Anterior cingulate cortex (tissue), 58 donors: ENCODE results near the gene MVP.

Source experiments
- DNase-seq, 58 donors: peaks; one replicate each; lab custom pipeline; 2025; lab: John Stamatoyannopoulos, UW

The MVP gene

DNA sequence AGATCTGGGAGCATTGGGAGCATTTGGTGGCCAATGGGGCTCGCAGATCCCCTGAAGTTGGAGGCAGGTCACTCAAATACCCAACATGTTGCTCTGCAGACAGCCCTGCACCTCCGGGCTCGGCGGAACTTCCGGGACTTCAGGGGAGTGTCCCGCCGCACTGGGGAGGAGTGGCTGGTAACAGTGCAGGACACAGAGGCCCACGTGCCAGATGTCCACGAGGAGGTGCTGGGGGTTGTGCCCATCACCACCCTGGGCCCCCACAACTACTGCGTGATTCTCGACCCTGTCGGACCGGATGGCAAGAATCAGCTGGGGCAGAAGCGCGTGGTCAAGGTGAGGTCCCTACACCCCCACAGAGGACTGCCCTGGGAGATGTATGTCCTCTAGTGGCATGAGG, 16.4 kb downstream of the MVP start:
- DNase-seq, result no peak

DNA sequence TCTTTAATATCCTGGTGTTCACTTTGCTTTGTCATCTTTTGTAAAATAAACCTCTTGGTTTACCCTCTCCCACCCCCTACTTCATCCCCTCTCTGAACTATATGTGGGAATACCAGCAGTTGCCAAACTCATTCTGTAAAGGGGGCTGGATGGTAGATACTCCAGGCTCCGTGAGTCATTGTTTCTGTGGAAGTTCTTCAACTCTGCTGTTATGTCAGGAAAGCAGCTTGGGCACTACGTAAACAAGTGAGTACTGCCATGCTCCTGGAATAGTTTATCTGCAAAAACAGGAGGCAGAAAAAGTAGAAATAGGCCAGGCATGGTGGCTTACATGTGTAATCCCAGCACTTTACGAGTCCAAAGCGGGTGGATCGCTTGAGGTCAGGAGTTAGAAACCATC, 17.6 kb downstream of the MVP start:
- DNase-seq, result peak in 1 of 58 donors; percentile 10

DNA sequence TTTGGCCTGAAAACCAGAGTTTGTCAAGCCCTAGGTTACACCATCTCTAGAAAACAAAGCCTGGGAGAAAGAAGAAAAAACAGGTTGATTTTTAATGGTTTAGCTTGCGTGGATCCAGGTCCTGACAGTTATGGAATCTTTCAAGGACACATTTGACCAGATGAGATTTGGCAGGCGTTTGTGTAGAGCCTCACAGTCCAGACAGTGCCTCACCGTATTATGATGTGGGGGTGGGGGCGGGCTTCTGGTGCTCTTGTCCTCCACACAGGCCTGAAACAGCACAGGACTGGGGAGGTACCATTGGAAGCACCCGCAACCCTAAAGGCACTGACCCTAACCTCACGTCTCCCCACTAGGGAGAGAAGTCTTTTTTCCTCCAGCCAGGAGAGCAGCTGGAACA, 19.6 kb downstream of the MVP start:
- DNase-seq, result no peak

DNA sequence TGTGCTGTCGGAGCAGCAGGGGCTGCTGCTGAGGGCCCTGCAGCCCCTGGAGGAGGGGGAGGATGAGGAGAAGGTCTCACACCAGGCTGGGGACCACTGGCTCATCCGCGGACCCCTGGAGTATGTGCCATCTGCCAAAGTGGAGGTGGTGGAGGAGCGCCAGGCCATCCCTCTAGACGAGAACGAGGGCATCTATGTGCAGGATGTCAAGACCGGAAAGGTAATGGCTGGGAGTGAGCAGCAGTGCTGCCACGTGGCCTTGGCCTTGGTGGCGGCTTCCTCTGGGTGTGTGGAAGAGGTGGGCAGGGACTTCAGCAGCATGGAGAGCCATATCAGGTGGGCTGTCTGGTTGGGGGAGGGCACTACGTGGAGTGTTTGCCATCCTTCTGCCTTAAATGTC, 20.0 kb downstream of the MVP start:
- no peak for DNase-seq

DNA sequence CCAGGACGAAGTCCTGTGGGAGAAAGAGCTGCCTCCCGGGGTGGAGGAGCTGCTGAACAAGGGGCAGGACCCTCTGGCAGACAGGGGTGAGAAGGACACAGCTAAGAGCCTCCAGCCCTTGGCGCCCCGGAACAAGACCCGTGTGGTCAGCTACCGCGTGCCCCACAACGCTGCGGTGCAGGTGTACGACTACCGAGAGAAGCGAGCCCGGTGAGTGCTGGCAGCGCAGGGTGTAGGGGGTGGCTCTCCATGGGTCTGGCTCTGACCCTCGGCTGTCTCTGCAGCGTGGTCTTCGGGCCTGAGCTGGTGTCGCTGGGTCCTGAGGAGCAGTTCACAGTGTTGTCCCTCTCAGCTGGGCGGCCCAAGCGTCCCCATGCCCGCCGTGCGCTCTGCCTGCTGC, 21.4 kb downstream of the MVP start:
- no peak for DNase-seq

DNA sequence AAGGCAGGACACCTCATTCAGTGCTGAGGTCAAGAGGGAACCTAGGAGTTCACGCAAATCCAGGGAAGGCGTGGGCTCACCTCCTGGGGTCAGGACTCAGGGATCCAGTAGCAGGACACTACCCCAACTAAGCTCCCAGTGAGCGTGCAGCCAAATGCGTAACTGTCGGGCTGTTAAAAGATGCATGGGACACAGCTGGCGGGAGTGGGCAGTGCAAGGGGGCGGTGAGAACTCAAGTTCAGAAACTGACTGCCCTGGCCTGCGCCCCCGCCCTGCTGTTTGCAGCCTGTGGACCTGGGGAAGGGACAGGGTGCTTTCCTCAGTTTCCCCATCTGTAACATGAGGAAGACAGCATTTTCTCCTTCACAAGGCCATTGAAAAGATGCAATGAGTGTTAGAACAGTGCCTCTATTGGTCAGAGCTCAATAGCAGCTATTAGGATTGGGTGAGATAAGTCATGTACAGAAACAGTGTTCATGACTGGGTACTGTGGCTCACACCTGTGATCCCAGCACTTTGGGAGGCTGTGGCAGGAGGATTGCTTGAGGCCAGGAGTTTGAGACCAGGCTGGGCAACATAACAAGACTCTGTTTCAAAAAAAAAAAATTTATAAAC, 22.6 kb downstream of the MVP start:
- no peak for DNase-seq

DNA sequence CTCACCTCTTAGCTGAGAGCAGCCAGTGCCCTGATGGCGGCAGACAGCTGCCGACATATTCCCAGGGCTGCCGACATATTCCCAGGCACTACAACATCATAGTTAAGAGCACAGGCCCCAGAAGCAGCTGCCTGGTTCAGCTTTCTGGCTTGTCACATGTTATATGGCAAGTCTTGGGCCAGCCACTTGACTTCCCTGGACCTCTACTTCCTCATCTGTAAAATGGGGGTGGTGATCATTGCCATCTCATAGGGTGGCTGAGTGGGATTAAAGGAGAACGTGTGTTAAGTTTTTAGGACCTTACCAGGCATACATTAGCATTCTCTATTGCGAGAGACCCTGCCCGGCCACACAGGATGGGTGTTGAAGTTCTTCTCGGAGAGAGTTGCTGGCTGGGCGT, 23.7 kb downstream of the MVP start:
- DNase-seq, result no peak

DNA sequence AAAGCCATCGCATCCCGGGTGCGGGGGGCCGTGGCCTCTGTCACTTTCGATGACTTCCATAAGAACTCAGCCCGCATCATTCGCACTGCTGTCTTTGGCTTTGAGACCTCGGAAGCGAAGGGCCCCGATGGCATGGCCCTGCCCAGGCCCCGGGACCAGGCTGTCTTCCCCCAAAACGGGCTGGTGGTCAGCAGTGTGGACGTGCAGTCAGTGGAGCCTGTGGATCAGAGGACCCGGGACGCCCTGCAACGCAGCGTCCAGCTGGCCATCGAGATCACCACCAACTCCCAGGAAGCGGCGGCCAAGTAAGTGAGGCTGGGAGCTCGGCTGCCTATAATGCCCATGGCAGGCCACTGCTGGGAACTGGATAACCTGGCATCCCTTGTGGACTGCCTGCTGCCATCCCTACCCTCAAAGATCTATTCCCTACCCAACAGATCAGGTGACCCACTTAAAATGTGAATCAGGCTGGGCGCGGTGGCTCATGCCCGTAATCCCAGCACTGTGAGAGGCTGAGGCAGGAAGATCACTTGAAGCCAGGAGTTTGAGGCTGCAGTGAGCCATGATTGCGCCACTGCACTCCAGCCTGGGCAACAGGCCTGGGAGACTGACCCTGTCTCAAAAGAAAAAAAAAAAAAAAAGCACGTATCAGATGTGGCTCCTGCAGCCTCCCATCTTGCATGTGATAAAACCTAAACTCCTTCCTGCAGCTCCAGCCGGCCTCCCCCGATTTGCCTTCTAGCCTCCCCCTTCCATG, 24.5 kb downstream of the MVP start:
- no peak for DNase-seq

DNA sequence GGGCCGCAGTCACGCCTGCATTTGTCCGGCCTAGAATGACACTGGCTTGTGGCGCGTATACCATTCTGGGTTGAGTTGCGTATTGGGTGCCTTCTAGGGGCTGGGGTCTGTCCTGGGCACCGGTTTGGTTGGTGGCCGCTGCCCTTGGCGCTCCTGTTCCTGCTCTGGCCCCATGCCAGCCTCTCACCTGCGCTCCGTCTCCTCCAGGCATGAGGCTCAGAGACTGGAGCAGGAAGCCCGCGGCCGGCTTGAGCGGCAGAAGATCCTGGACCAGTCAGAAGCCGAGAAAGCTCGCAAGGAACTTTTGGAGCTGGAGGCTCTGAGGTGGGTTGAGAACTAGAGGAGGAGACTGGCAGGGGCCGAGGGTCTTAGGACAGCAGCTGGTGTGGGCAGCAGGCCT, 25.4 kb downstream of the MVP start:
- no peak for DNase-seq

DNA sequence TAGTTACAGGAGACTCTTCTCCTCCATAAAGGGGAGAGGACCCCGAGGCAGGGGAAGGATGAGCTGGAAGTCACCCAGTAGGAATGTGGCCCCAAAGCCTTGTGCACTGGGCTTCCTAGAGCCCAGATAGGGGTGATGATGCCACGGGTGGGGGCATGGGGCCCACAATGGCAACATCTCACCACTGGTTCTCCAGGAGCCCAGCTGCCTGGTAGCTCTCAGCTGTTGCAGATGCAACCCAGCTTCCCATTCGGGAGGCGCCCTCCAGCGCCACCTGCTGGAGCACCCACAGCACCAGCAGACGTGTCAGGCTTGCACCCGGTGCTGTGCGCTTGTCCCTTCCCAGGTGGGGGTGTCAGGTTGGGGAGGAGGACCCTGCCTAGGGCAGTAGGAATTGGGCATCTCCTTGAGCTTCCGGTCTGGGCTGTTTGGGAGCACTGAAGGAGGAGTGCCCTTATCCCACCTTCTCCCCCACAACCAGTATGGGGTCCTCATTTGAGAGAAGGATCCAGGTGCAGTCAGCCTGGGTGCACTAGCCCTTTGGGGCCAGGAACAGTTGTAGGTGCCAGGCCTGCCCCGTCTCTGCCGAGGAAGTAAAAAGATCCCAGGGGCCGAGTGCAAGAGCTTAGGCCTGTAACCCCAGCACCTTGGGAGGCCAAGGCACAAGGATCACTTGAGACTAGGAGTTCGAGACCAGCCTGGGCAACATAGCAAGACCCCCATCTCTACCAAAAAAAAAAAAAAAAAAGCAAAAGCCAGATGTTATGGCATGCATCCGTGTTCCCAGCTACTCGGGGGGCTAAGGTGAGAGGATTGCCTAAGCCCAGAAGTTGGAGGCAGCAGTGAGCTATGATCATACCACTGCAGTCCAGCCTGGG, 28.4 kb downstream of the MVP start:
- DNase-seq, result peak in 47 of 58 donors; percentile 6 to 77 (median 41)

DNA sequence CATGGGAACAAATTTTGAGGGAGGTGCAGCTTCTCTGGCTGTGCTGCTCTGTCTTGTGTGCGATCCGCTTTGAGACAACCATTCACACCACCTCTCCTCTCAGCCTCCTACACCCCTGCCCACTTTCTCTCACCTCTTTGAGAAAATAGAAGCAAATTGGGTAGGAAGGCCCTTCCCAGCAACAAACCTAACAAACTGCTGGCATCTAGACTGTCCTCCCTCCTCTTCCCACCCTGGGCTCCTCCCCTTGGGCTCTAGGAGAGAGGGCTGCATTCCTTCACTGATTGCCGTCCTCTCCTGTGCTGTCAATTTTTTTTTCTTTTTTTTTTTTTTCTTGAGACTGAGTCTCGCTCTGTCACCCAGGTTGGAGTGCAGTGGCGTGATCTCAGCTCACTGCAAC, 29.2 kb downstream of the MVP start:
- DNase-seq, result peak in 19 of 58 donors; percentile 7 to 78 (median 27)

DNA sequence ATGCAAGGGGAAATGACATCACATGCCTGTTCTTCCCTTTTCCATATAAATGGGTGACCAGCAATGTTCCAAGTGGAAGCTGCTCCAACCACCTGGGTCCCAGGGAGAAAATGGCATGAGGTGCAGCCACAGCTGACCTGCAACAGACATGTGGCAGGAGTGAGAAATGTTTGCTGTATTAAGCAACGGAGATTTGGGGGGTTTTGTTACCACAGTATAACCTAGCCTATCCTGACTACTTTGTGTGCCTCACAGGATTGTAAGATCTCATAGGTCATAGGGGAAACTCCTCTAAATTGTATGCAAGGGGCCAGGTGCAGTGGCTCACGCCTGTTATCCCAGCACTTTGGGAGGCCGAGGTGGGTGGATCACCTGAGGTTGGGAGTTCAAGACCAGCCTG, 30.7 kb downstream of the MVP start:
- no peak for DNase-seq

DNA sequence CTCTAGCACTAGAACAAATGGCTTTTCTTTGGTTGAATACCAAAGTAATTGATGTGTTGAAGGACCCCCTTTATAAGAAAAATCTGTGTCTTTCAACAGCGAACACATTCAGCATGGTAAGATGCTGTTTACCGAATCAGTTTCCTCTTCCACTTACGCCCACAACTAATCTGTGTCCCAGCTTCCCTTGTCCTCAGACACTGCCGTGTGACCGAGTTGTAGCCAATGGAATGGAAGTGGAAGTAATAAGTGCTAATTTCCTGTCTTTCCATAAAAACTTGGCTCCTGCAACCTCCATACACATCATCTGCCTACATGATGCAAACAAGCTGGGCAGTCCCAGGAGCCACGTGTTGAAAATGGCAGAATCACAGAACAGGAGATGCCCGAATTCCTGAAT, 32.4 kb downstream of the MVP start:
- DNase-seq, result peak in 4 of 58 donors; percentile 4 to 34 (median 12)

DNA sequence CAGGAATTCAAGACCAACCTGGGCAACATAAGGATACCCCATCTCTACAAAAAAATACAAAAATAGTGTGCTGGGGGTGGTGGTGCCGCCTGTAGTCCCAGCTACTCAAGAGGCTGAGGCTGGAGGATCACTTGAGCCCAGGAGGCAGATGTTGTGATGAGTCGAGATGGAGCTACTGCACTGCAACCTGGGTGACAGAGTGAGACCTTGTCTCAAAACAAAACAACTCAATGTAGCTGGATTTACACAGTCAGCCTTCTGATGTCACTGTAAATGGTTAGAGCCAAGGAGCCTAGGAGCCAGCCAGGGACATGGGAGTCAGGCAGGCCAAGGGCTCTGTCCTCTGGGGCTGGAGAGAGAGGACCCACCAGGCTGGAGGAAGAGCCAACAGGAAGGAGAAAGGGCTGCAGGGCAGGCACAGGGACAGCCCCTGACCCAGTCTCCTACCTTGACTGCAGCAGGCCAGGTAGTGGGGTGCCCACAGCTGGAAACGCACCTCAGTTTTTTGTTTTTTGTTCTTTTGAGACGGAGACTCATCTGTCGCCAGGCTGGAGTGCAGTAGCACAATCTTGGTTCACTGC, 34.3 kb downstream of the MVP start:
- DNase-seq, result no peak

DNA sequence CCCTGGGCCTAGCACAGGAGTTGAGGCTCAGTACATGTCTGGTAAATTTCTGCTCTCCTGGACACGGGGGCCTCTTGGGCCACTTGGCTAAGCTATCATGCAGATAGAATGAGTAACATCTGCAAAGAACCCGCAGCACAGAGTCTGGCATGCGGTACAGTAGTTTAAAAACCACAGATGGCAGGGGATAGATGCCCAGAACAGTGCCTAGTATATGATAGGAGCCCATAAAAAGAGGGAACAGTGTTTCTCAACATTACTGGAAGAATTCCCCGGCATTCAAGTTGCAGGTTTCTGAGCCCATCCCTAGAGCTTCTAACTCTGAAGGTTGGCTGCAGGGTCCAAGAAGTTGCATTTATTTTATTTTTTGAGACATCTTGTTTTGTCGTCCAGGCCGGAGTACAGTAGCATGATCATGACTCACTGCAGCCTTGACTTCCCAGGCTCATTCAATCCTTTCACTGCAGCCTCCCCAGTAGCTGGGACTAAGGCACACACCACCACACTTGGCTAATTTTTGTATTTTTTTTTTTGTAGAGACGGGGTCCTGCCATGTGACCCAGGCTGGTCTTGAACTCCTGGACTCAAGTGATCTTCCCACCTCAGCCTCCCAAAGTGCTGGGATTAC, 37.0 kb downstream of the MVP start:
- DNase-seq, result peak in 5 of 58 donors; percentile 16 to 30 (median 17)

DNA sequence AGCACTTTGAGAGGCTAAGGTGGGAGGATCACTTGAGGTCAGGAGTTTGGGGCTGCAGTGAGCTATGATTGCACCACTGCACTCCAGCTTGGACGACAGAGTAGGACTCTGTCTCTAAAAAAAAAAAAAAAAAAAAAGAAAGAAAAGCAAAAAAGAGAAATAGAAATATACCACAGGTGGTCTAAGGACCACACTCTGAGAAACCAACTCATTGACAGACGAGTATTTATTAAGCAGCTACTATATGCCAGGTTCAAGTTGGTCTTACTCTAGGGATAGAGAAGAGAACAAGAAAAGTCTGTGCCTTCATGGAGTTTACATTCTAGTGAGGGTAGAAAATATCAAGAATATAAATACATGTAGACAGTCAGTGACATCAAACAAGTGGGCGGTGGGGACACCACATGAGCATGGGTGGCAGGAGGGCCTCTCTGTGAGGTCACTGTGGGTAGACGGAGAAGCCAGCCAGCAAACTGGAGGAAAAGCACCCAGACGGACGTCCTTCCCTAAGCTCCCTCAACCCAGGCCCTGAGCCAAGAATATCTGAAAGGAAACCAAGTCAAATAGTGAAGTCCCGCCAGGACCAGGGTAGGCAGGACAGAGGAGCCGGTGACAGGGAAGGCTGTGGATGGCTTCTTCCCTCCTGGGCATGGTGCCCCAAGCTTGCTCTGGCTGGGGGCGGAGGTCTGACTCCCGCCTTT, 38.0 kb downstream of the MVP start:
- DNase-seq, result no peak

DNA sequence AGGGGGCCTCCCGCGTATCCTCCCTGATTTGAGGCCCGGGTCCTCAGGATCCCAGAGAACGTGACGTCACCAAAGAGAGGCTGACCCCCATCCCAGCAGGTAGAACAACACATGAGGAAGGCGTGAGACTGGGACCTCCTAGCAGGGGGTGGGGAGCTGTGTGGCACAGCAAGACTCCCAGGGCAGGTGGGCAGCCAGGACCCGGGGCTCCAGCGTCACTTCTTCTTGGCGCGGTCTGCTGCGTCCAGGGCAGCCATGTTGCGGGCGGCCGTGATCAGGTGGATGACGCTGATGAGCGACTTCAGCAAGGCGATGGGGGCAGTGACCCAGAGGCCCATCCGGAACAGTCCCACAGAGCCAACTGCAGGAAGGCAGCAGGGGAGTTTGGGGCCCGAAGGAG, 38.7 kb downstream of the MVP start:
- no peak for DNase-seq

DNA sequence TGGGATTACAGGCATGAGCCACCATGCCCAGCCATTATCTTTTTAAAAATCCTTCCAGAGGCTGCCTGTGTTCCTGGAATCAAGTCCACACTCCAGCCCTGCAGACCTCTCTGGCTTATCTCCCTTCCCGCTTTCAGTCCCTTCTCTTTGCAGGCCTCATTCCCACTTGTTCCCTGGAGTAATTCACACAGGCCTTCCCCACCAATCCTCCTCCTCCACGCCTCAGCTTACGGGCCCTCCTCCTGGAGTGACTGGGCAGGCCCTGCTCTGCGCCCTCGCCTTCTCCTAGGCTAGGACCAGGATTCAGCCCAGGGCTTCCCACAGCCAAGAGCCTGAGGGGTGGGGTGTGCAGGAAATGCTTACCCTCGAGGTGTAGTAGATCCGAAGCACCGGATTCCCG, 40.0 kb downstream of the MVP start:
- DNase-seq, result no peak

DNA sequence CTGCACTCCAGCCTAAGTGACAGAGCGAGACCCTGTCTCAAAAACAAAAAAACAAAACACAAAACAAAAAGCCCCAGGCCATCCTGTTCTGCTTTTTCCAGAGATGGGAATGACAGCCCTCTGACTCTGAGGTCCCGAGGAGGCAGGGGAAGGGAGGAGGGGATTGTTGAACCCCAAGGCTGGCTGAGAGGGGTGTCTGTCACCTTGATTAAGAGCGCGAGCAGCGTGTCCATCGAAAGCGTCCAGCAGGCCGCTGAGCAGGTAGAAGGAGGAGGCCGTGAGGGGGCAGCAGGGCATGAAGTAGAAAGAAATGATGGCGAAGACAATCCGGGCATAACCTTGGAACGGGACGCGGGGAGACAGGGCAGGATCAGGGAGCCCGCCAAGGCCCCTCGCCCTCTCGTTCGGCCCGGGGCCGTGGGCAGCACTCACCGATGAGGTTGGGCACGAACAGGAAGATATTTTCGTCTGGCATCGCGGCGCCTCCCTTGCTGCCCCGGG, 42.2 kb downstream of the MVP start:
- peak in 16 of 58 donors; percentile 10 to 57 (median 36) for DNase-seq
